HEK293 (cell line): Measurements from ENCODE around the gene RAB3C.

ENCODE experiments used
- CTCF ChIA-PET: fragments of 350-600 bp; formaldehyde crosslinking; extraction: SDS; loops from one replicate; lab custom pipeline; 2021; ENCODE audit warnings: antibody characterized with exemption; lab: Yijun Ruan, JAX
- POLR2A ChIA-PET: fragments of 300-600 bp; formaldehyde crosslinking; extraction: SDS; loops from one replicate; lab custom pipeline; 2020; ENCODE audit warnings: antibody characterized with exemption, inconsistent platforms; lab: Yijun Ruan, JAX
- H3K27ac ChIP-seq: fragments of 200-500 bp; sonication (Bioruptor generic); 2 replicates; pipeline ENCODE4 v1.5.1; 2014; ENCODE audit warnings: low read depth, low read length, control low read depth, inconsistent platforms; ENCODE audit errors: extremely low read depth
- H3K36me3 ChIP-seq, 2 experiments: fragments of 200-500 bp in 1 of 2; sonication (Bioruptor generic) in 1 of 2; 1 replicate in 1 of 2; 2 replicates in 1 of 2; pipeline ENCODE4 v1.5.1; 2014 to 2017; ENCODE audit warnings: inconsistent platforms in 2 of 2, low read length in 2 of 2; ENCODE audit not compliant: control insufficient read depth in 2 of 2, insufficient read depth in 1 of 2
- H3K4me1 ChIP-seq: fragments of 200-500 bp; sonication (Bioruptor generic); 2 replicates; pipeline ENCODE4 v1.5.1; 2014; ENCODE audit warnings: mild to moderate bottlenecking, low read length, inconsistent platforms; ENCODE audit not compliant: control insufficient read depth, insufficient read depth
- H3K4me3 ChIP-seq: 2 replicates; pipeline ENCODE4 v1.5.1; 2011; ENCODE audit warnings: low read depth, mild to moderate bottlenecking, control low read depth, low read length, moderate library complexity
- H3K9me3 ChIP-seq: fragments of 200-500 bp; sonication (Bioruptor generic); 2 replicates; pipeline ENCODE4 v1.5.1; 2014; ENCODE audit warnings: low read depth, low read length, inconsistent platforms; ENCODE audit not compliant: control insufficient read depth, insufficient read depth
- GLIS2 ChIP-seq: fragments of 450-650 bp; formaldehyde crosslinking; IDR thresholded peaks from 2 replicates; pipeline ENCODE4 v1.5.1; 2016; ENCODE audit warnings: missing biosample characterization, missing genetic modification characterization
- HOXC10 ChIP-seq: sonication (generic); formaldehyde crosslinking; IDR thresholded peaks from 2 replicates; pipeline ENCODE4 v1.8.1; 2023; ENCODE audit warnings: mild to moderate bottlenecking, missing genetic modification reagents
- OSR2 ChIP-seq: fragments of 450-650 bp; formaldehyde crosslinking; IDR thresholded peaks from 2 replicates; pipeline ENCODE4 v1.5.1; 2016; ENCODE audit warnings: missing biosample characterization, missing genetic modification characterization
- WT1 ChIP-seq: fragments of 450-650 bp; formaldehyde crosslinking; IDR thresholded peaks from 2 replicates; pipeline ENCODE4 v1.5.1; 2016; ENCODE audit warnings: missing biosample characterization, missing genetic modification characterization
- ZBTB7A ChIP-seq: fragments of 450-650 bp; formaldehyde crosslinking; IDR thresholded peaks from 2 replicates; pipeline ENCODE4 v1.5.1; 2016; ENCODE audit warnings: low read depth, missing biosample characterization, missing genetic modification characterization
- ZFP37 ChIP-seq: fragments of 450-650 bp; formaldehyde crosslinking; IDR thresholded peaks from 2 replicates; pipeline ENCODE4 v1.5.1; 2016; ENCODE audit warnings: missing biosample characterization, missing genetic modification characterization
- ZNF157 ChIP-seq: fragments of 450-650 bp; formaldehyde crosslinking; IDR thresholded peaks from 2 replicates; pipeline ENCODE4 v1.5.1; 2016; ENCODE audit warnings: missing biosample characterization, missing genetic modification characterization
- ZNF184 ChIP-seq: fragments of 450-650 bp; IDR thresholded peaks from 2 replicates; pipeline ENCODE4 v1.5.1; 2018; ENCODE audit warnings: missing biosample characterization, mild to moderate bottlenecking, missing genetic modification characterization
- ZNF394 ChIP-seq: fragments of 450-650 bp; formaldehyde crosslinking; IDR thresholded peaks from 2 replicates; pipeline ENCODE4 v1.5.1; 2016; ENCODE audit warnings: missing biosample characterization, missing genetic modification characterization, mild to moderate bottlenecking, moderate library complexity, borderline replicate concordance
- ZNF433 ChIP-seq: fragments of 450-650 bp; formaldehyde crosslinking; IDR thresholded peaks from 2 replicates; pipeline ENCODE4 v1.5.1; 2016; ENCODE audit warnings: missing biosample characterization, missing genetic modification characterization, low read depth
- ZNF629 ChIP-seq: fragments of 450-650 bp; formaldehyde crosslinking; IDR thresholded peaks from 2 replicates; pipeline ENCODE4 v1.5.1; 2017; ENCODE audit warnings: missing biosample characterization, missing genetic modification characterization
- ZNF792 ChIP-seq: fragments of 450-650 bp; formaldehyde crosslinking; IDR thresholded peaks from 2 replicates; pipeline ENCODE4 v1.5.1; 2016; ENCODE audit warnings: missing biosample characterization, missing genetic modification characterization
- TF ChIP-seq, protein P1 (sequence below): fragments of 450-650 bp; formaldehyde crosslinking; IDR thresholded peaks from 2 replicates; pipeline ENCODE4 v1.5.1; 2016; ENCODE audit warnings: missing biosample characterization, missing genetic modification characterization, borderline replicate concordance
- TF ChIP-seq, protein P2 (sequence below): fragments of 450-650 bp; formaldehyde crosslinking; IDR thresholded peaks from 2 replicates; pipeline ENCODE4 v1.5.1; 2016; ENCODE audit warnings: missing biosample characterization, missing genetic modification characterization
- TF ChIP-seq, protein P3 (sequence below): fragments of 450-650 bp; formaldehyde crosslinking; IDR thresholded peaks from 2 replicates; pipeline ENCODE4 v1.5.1; 2016; ENCODE audit warnings: missing biosample characterization, missing genetic modification characterization
- TF ChIP-seq, protein P4 (sequence below): fragments of 450-650 bp; formaldehyde crosslinking; IDR thresholded peaks from 2 replicates; pipeline ENCODE4; 2016; ENCODE audit warnings: missing biosample characterization, missing genetic modification characterization
- TF ChIP-seq, protein P5 (sequence below): fragments of 450-650 bp; formaldehyde crosslinking; IDR thresholded peaks from 2 replicates; pipeline ENCODE4 v1.5.1; 2017; ENCODE audit warnings: missing biosample characterization, missing genetic modification characterization

RAB3C gene

DNA sequence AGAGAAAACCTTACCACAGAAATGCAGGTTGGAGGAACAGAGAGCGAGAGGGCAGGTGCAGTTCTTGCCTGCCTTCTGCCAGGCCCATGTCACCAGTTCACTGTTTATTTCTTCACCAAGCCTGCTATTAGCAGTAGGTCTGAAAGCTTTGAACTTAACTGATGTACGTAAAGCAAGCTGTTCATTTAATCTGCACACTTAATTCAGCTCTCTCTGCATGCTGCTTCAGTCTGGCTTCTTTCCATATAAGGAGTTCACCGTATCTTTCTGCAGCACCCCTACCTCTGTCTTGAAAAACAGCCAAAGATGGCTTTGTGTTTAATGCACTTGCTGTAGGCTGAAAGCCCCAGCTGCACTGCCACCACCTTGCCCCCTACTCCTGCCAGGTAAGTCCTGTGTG, 205.1 kb downstream of the RAB3C start:
- POLR2A ChIA-PET: no interaction called here
- H3K4me3 ChIP-seq: no peak overlapping the region
- TF ChIP-seq ZNF433 (tag by site-specific recombination) (no peak), HOXC10 (no peak), OSR2 (tag by site-specific recombination) (no peak), GLIS2 (tag by site-specific recombination) (no peak), ZNF157 (tag by site-specific recombination) (no peak), ZFP37 (tag by site-specific recombination) (no peak), WT1 (no peak), ZNF394 (tag by site-specific recombination) (no peak), ZNF792 (tag by site-specific recombination) (no peak), ZBTB7A (no peak), ZNF184 (tag by site-specific recombination) (no peak), ZNF629 (tag by site-specific recombination) (no peak)
- TF ChIP-seq, protein P1, sequence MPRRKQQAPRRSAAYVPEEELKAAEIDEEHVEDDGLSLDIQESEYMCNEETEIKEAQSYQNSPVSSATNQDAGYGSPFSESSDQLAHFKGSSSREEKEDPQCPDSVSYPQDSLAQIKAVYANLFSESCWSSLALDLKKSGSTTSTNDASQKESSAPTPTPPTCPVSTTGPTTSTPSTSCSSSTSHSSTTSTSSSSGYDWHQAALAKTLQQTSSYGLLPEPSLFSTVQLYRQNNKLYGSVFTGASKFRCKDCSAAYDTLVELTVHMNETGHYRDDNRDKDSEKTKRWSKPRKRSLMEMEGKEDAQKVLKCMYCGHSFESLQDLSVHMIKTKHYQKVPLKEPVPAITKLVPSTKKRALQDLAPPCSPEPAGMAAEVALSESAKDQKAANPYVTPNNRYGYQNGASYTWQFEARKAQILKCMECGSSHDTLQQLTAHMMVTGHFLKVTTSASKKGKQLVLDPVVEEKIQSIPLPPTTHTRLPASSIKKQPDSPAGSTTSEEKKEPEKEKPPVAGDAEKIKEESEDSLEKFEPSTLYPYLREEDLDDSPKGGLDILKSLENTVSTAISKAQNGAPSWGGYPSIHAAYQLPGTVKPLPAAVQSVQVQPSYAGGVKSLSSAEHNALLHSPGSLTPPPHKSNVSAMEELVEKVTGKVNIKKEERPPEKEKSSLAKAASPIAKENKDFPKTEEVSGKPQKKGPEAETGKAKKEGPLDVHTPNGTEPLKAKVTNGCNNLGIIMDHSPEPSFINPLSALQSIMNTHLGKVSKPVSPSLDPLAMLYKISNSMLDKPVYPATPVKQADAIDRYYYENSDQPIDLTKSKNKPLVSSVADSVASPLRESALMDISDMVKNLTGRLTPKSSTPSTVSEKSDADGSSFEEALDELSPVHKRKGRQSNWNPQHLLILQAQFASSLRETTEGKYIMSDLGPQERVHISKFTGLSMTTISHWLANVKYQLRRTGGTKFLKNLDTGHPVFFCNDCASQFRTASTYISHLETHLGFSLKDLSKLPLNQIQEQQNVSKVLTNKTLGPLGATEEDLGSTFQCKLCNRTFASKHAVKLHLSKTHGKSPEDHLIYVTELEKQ (tag by site-specific recombination): no peak
- TF ChIP-seq, protein P2, sequence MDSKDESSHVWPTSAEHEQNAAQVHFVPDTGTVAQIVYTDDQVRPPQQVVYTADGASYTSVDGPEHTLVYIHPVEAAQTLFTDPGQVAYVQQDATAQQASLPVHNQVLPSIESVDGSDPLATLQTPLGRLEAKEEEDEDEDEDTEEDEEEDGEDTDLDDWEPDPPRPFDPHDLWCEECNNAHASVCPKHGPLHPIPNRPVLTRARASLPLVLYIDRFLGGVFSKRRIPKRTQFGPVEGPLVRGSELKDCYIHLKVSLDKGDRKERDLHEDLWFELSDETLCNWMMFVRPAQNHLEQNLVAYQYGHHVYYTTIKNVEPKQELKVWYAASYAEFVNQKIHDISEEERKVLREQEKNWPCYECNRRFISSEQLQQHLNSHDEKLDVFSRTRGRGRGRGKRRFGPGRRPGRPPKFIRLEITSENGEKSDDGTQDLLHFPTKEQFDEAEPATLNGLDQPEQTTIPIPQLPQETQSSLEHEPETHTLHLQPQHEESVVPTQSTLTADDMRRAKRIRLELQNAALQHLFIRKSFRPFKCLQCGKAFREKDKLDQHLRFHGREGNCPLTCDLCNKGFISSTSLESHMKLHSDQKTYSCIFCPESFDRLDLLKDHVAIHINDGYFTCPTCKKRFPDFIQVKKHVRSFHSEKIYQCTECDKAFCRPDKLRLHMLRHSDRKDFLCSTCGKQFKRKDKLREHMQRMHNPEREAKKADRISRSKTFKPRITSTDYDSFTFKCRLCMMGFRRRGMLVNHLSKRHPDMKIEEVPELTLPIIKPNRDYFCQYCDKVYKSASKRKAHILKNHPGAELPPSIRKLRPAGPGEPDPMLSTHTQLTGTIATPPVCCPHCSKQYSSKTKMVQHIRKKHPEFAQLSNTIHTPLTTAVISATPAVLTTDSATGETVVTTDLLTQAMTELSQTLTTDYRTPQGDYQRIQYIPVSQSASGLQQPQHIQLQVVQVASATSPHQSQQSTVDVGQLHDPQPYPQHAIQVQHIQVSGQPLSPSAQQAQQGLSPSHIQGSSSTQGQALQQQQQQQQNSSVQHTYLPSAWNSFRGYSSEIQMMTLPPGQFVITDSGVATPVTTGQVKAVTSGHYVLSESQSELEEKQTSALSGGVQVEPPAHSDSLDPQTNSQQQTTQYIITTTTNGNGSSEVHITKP (tag by site-specific recombination): no peak
- TF ChIP-seq, protein P3, sequence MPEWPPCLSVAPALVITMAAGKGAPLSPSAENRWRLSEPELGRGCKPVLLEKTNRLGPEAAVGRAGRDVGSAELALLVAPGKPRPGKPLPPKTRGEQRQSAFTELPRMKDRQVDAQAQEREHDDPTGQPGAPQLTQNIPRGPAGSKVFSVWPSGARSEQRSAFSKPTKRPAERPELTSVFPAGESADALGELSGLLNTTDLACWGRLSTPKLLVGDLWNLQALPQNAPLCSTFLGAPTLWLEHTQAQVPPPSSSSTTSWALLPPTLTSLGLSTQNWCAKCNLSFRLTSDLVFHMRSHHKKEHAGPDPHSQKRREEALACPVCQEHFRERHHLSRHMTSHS (tag by site-specific recombination): no peak
- H3K9me3 ChIP-seq: no peaks in the 10 kb centered on the region
- CTCF ChIA-PET: no interaction called here
- no peaks in the 10 kb centered on the region for H3K4me1 ChIP-seq
- H3K27ac ChIP-seq: no peak overlapping the region
- H3K36me3 ChIP-seq: no peaks in the 10 kb centered on the region

DNA sequence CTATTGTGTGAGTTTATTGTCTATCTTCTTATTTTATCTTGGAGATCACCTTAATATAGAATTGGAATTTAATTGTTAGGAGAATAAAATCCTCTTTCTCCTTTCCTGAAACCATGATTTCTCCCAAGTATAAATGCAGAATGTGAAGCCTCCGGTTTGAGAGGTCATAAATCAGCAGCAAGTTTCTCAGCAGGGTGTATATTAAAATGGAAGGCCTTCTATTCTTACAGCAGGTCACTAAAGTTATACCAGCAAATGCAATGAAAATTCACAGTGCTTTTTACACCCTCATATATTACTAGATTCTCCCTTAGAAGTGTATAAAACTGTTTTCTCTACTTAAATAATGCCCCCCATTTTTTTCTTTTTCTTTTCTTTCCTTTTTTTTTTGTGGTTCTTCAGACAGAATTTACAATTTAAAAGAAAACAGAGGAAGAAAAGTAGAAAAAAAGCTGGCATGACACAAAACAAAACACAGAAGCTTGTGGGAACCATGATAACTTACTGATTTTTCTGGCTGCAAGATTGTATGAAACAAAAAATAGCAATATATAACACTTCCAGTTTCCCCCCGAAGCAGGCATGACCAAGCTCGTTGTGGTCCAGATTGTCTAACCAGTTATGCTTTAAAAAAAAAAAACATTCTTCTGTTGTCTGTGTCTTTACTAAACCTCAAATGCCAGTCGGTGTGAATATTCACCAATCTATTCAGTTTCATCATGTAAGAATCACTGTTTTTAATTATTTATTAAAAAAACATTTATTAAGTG, 211.2 kb downstream of the RAB3C start:
- ChIA-PET POLR2A (no interaction called here), CTCF (no interaction called here)
- Histone ChIP-seq H3K36me3 (no peaks in the 10 kb centered on the region), H3K27ac (no peak overlapping the region), H3K4me3 (no peak overlapping the region), H3K4me1 (no peaks in the 10 kb centered on the region), H3K9me3 (no peaks in the 10 kb centered on the region)
- TF ChIP-seq, protein P4, sequence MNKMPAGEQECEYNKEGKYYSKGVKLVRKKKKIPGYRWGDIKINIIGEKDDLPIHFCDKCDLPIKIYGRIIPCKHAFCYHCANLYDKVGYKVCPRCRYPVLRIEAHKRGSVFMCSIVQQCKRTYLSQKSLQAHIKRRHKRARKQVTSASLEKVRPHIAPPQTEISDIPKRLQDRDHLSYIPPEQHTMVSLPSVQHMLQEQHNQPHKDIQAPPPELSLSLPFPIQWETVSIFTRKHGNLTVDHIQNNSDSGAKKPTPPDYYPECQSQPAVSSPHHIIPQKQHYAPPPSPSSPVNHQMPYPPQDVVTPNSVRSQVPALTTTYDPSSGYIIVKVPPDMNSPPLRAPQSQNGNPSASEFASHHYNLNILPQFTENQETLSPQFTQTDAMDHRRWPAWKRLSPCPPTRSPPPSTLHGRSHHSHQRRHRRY: no peak
- no peak for TF ChIP-seq GLIS2 (tag by site-specific recombination)
- TF ChIP-seq, protein P5, sequence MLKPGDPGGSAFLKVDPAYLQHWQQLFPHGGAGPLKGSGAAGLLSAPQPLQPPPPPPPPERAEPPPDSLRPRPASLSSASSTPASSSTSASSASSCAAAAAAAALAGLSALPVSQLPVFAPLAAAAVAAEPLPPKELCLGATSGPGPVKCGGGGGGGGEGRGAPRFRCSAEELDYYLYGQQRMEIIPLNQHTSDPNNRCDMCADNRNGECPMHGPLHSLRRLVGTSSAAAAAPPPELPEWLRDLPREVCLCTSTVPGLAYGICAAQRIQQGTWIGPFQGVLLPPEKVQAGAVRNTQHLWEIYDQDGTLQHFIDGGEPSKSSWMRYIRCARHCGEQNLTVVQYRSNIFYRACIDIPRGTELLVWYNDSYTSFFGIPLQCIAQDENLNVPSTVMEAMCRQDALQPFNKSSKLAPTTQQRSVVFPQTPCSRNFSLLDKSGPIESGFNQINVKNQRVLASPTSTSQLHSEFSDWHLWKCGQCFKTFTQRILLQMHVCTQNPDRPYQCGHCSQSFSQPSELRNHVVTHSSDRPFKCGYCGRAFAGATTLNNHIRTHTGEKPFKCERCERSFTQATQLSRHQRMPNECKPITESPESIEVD (tag by site-specific recombination): peak; percentile 67; the same call in 1 of the 2 replicates
